GM12865 (cell line): ENCODE results near the gene RASSF7.
A peak's percentile ranks its signal among the peaks of the same experiment; 100 is the strongest.

Source experiments
- DNase-seq: peaks from one replicate; pipeline ENCODE4 v3.0.0; 2010; ENCODE audit warnings: low read depth
- H3K4me3 ChIP-seq: 2 replicates; pipeline ENCODE4 v1.5.1; 2011; ENCODE audit warnings: mild to moderate bottlenecking, low read depth, low read length, control low read depth
- CTCF ChIP-seq: IDR thresholded peaks from 2 replicates; pipeline ENCODE4 v1.5.1; 2011; ENCODE audit warnings: low read length, control low read depth, low read depth, inconsistent platforms; ENCODE audit not compliant: insufficient read depth; ENCODE audit errors: missing control alignments

RASSF7 gene

GRCh38 chr11:576811-577610 lies 16.2 kb downstream of the RASSF7 start:
- DNase-seq = no peak
- H3K4me3 ChIP-seq = peak overlapping the region; percentile 92
- TF ChIP-seq CTCF = no peak

- peak overlapping the region; percentile 92 for H3K4me3 ChIP-seq
- no peak for TF ChIP-seq CTCF
- DNase-seq = no peak
Measured at GRCh38 chr11:577611-577894, 16.8 kb downstream of the RASSF7 start.

GRCh38 chr11:578276-579035 lies 17.7 kb downstream of the RASSF7 start:
- TF ChIP-seq CTCF = no peak
- H3K4me3 ChIP-seq = peak overlapping the region; percentile 92
- no peak for DNase-seq

- no peak for TF ChIP-seq CTCF
- no peak for DNase-seq
- no peak overlapping the region for H3K4me3 ChIP-seq
Measured at GRCh38 chr11:579830-580601, 19.2 kb downstream of the RASSF7 start.

- H3K4me3 ChIP-seq = no peak overlapping the region
- TF ChIP-seq CTCF = no peak
- no peak for DNase-seq
Measured at GRCh38 chr11:581342-581741, 20.6 kb downstream of the RASSF7 start.

GRCh38 chr11:581752-582151 lies 21.0 kb downstream of the RASSF7 start:
- H3K4me3 ChIP-seq = no peak overlapping the region
- TF ChIP-seq CTCF = no peak
- no peak for DNase-seq
